Measurements from ENCODE around the gene PFDN4. TPM values are rescaled to one million over a fixed set of nuclear protein-coding genes. Genes with fewer than 3 reads are reported as not detected.

The PFDN4 gene
- total RNA-seq, 1 experiment from 2014 or later = 90.1 TPM

DNA sequence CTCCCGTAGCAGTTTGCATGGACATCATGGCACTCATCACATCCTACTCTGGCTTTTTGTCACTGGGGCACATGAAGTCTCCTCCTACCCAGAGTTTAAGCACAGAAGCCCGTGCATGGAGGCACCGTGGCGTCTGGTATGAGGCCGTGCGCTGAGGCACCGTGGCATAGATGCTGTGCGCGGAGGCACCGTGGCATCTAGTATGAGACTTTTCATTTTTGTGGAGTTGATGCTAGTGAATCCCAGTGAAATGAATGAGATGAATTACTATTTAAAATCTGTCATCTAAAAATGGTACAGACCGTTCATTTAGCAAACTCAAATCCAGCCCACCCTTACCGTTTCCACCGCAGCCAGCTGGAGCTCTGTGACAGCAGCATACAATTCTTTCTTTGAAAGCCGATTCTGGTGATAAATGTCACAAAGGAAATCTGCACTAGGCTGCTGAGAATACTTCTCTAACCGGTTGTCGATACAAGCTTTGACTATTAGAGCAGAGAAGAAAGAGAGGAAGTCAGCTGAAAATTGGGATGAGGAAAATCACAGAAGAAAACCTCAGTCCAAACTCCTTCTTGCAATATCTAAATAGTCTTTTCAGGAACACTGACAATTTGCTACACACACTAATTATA, 45.4 kb upstream of the PFDN4 start:
- Mint-ChIP-seq H3K9me3 (peaks cover 6% of the 10 kb centered on the region; the same call in 1 of the 2 replicates), H3K27me3 (ENCODE audit: low read depth) (no peaks in the 10 kb centered on the region), H3K4me1 (no peaks in the 10 kb centered on the region), H3K4me3 (no peak overlapping the region), H3K36me3 (no peaks in the 10 kb centered on the region), H3K27ac (no peak overlapping the region)
- CTCF ChIA-PET = no interaction called here
- ATAC-seq (no peak), DNase-seq (ENCODE audit: low spot score) (no peak)
- POLR2A ChIA-PET = no interaction called here
- TF ChIP-seq, protein P1, sequence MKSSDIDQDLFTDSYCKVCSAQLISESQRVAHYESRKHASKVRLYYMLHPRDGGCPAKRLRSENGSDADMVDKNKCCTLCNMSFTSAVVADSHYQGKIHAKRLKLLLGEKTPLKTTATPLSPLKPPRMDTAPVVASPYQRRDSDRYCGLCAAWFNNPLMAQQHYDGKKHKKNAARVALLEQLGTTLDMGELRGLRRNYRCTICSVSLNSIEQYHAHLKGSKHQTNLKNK (CRISPR knock-in tag; IDR thresholded peaks at IDR 0.05) = no peak
- TF ChIP-seq, protein P2, sequence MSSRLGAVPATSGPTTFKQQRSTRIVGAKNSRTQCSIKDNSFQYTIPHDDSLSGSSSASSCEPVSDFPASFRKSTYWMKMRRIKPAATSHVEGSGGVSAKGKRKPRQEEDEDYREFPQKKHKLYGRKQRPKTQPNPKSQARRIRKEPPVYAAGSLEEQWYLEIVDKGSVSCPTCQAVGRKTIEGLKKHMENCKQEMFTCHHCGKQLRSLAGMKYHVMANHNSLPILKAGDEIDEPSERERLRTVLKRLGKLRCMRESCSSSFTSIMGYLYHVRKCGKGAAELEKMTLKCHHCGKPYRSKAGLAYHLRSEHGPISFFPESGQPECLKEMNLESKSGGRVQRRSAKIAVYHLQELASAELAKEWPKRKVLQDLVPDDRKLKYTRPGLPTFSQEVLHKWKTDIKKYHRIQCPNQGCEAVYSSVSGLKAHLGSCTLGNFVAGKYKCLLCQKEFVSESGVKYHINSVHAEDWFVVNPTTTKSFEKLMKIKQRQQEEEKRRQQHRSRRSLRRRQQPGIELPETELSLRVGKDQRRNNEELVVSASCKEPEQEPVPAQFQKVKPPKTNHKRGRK (CRISPR knock-in tag; IDR thresholded peaks at IDR 0.05; ENCODE audit: borderline replicate concordance) = no peak
- TF ChIP-seq NFE2L1 (CRISPR knock-in tag; IDR thresholded peaks at IDR 0.05) = no peak
- TF ChIP-seq, protein P3, sequence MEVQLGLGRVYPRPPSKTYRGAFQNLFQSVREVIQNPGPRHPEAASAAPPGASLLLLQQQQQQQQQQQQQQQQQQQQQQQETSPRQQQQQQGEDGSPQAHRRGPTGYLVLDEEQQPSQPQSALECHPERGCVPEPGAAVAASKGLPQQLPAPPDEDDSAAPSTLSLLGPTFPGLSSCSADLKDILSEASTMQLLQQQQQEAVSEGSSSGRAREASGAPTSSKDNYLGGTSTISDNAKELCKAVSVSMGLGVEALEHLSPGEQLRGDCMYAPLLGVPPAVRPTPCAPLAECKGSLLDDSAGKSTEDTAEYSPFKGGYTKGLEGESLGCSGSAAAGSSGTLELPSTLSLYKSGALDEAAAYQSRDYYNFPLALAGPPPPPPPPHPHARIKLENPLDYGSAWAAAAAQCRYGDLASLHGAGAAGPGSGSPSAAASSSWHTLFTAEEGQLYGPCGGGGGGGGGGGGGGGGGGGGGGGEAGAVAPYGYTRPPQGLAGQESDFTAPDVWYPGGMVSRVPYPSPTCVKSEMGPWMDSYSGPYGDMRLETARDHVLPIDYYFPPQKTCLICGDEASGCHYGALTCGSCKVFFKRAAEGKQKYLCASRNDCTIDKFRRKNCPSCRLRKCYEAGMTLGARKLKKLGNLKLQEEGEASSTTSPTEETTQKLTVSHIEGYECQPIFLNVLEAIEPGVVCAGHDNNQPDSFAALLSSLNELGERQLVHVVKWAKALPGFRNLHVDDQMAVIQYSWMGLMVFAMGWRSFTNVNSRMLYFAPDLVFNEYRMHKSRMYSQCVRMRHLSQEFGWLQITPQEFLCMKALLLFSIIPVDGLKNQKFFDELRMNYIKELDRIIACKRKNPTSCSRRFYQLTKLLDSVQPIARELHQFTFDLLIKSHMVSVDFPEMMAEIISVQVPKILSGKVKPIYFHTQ (CRISPR knock-in tag; IDR thresholded peaks at IDR 0.05) = no peak
- no peak for TF ChIP-seq ZNF263 (CRISPR knock-in tag; IDR thresholded peaks at IDR 0.05; ENCODE audit: low read depth)
- TF ChIP-seq SOX15 (CRISPR knock-in tag; IDR thresholded peaks at IDR 0.05) = no peak

- Mint-ChIP-seq H3K4me1 (peaks cover 7% of the 10 kb centered on the region), H3K27me3 (ENCODE audit: low read depth) (peaks cover 5% of the 10 kb centered on the region), H3K27ac (no peak overlapping the region), H3K9me3 (peaks cover 6% of the 10 kb centered on the region; the same call in 1 of the 2 replicates), H3K36me3 (no peaks in the 10 kb centered on the region), H3K4me3 (no peak overlapping the region)
- TF ChIP-seq FOXJ3 (CRISPR knock-in tag; IDR thresholded peaks at IDR 0.05; ENCODE audit: borderline replicate concordance) (no peak), ATF3 (CRISPR knock-in tag; conservative IDR thresholded peaks at IDR 0.05) (no peak), PRRX2 (CRISPR knock-in tag; IDR thresholded peaks at IDR 0.05) (no peak), MXD4 (CRISPR knock-in tag; IDR thresholded peaks at IDR 0.05; ENCODE audit: borderline replicate concordance) (no peak), ZBTB43 (CRISPR knock-in tag; IDR thresholded peaks at IDR 0.05) (no peak), NFE2L1 (CRISPR knock-in tag; IDR thresholded peaks at IDR 0.05) (no peak), KAT7 (CRISPR knock-in tag; IDR thresholded peaks at IDR 0.05; ENCODE audit: borderline replicate concordance) (no peak), GTF2I (CRISPR knock-in tag; conservative IDR thresholded peaks at IDR 0.05) (no peak), ARID4B (CRISPR knock-in tag; IDR thresholded peaks at IDR 0.05; ENCODE audit: borderline replicate concordance) (no peak), ETV6 (CRISPR knock-in tag; IDR thresholded peaks at IDR 0.05) (no peak)
- TF ChIP-seq, protein P4, sequence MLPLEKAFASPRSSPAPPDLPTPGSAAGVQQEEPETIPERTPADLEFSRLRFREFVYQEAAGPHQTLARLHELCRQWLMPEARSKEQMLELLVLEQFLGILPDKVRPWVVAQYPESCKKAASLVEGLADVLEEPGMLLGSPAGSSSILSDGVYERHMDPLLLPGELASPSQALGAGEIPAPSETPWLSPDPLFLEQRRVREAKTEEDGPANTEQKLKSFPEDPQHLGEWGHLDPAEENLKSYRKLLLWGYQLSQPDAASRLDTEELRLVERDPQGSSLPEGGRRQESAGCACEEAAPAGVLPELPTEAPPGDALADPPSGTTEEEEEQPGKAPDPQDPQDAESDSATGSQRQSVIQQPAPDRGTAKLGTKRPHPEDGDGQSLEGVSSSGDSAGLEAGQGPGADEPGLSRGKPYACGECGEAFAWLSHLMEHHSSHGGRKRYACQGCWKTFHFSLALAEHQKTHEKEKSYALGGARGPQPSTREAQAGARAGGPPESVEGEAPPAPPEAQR (CRISPR knock-in tag; IDR thresholded peaks at IDR 0.05) = no peak
- CTCF ChIA-PET = no interaction called here
- no peak for ATAC-seq
- DNase-seq (ENCODE audit: low spot score) = no peak
- POLR2A ChIA-PET = no interaction called here
Observed at GRCh38 chr20:54163402-54163801, 44.5 kb upstream of the PFDN4 start.

All from WTC11 (cell line).